K562 (cell line): ENCODE results near the gene COPS4. TPM values are rescaled to one million over a fixed set of nuclear protein-coding genes. Genes with fewer than 3 reads are reported as not detected.
A peak's percentile ranks its signal among the peaks of the same experiment; 100 is the strongest.

ENCODE experiments used
- BCLAF1 ChIP-seq, 2 experiments: fragments of 450-650 bp in 1 of 2; IDR thresholded peaks; 2 replicates each; pipeline ENCODE4 v1.6.1; 2011 to 2017; ENCODE audit warnings: low read depth in 2 of 2, antibody characterized with exemption in 1 of 2, borderline replicate concordance in 1 of 2, low read length in 1 of 2, mild to moderate bottlenecking in 1 of 2, mixed read lengths in 1 of 2; ENCODE audit not compliant: control insufficient read depth in 1 of 2
- BMI1 ChIP-seq: fragments of 150-350 bp; IDR thresholded peaks from 2 replicates; pipeline ENCODE4 v1.6.1; 2014; ENCODE audit warnings: low read length
- E2F3 ChIP-seq: fragments of 250-450 bp; sonication (Bioruptor Pico); IDR thresholded peaks from 2 replicates; pipeline ENCODE4 v1.4.0; 2020; ENCODE audit warnings: mild to moderate bottlenecking
- FOXA3 ChIP-seq, 2 experiments: fragments of 450-650 bp in 1 of 2; sonication (generic) in 1 of 2; formaldehyde crosslinking; IDR thresholded peaks in 1 of 2; conservative IDR thresholded peaks in 1 of 2; 2 replicates each; pipeline versions ENCODE4 v1.4.0 to v1.8.0; 2020 to 2022; ENCODE audit warnings: mild to moderate bottlenecking in 2 of 2, missing genetic modification reagents in 1 of 2
- GABPB1 ChIP-seq: sonication (generic); formaldehyde crosslinking; IDR thresholded peaks from 2 replicates; pipeline ENCODE4 v1.8.0; 2022; ENCODE audit warnings: mild to moderate bottlenecking, missing genetic modification reagents
- HMGN3 ChIP-seq: IDR thresholded peaks from 2 replicates; pipeline ENCODE4 v1.6.1; 2011; ENCODE audit warnings: borderline replicate concordance, low read depth, mild to moderate bottlenecking, mixed read lengths, low read length; ENCODE audit not compliant: insufficient read length; ENCODE audit errors: extremely low read depth
- JUN ChIP-seq, 2 experiments: sonication (generic) in 1 of 2; formaldehyde crosslinking in 1 of 2; IDR thresholded peaks; 2 replicates each; pipeline versions ENCODE4 v1.6.1 to v1.8.0; 2012 to 2022; ENCODE audit warnings: borderline replicate concordance in 2 of 2, mild to moderate bottlenecking in 2 of 2, improper control_type of control experiment in 1 of 2, low read depth in 1 of 2, low read length in 1 of 2, missing genetic modification reagents in 1 of 2
- MTA3 ChIP-seq: fragments of 450-650 bp; formaldehyde crosslinking; IDR thresholded peaks from 2 replicates; pipeline ENCODE4 v1.6.1; 2017; ENCODE audit warnings: mild to moderate bottlenecking, borderline replicate concordance
- NFRKB ChIP-seq: fragments of 450-650 bp; IDR thresholded peaks from 2 replicates; pipeline ENCODE4 v1.6.1; 2016; ENCODE audit warnings: low read depth
- PHTF2 ChIP-seq: fragments of 250-450 bp; sonication (Bioruptor Pico); IDR thresholded peaks from 2 replicates; pipeline ENCODE4 v1.5.0; 2021; ENCODE audit warnings: mild to moderate bottlenecking
- THRB ChIP-seq: fragments of 450-650 bp; formaldehyde crosslinking; conservative IDR thresholded peaks from 2 replicates; pipeline ENCODE4 v1.4.0; 2022; ENCODE audit warnings: mild to moderate bottlenecking, missing genetic modification characterization
- ZNF407 ChIP-seq: fragments of 450-650 bp; IDR thresholded peaks from 2 replicates; pipeline ENCODE4 v1.6.1; 2016; ENCODE audit warnings: low read depth
- ZSCAN32 ChIP-seq: fragments of 450-650 bp; formaldehyde crosslinking; IDR thresholded peaks from 2 replicates; pipeline ENCODE4 v1.4.0; 2020; ENCODE audit warnings: mild to moderate bottlenecking, moderate library complexity
- polyA plus RNA-seq, 8 experiments: library from polyadenylated mRNA; depleted of rRNA in 4 of 8; stranded (reverse) in 5 of 8; unstranded in 3 of 8; fragments of >200 nt; fragmentation: Nextera tagmentation in 2 of 8; fragmentation: Illumina TruSeq in 1 of 8; extraction: Ambion mirVana in 2 of 8; extraction: Trizol in 1 of 8; gene quantifications; 2 replicates each; pipeline versions ENCODE4 v1.2.1 to v1.2.3, GENCODE V29; 2011 to 2014; ENCODE audit warnings: inconsistent platforms in 1 of 8, missing spikeins in 1 of 8
- total RNA-seq, 7 experiments: library from RNA; depleted of rRNA in 6 of 7; stranded (reverse); fragments of >200 nt in 6 of 7; fragmentation: Illumina TruSeq in 2 of 7; extraction: Trizol in 2 of 7; gene quantifications; 2 replicates each; pipeline versions ENCODE4 v1.2.1 to v1.2.3, GENCODE V29; 2011 to 2021; ENCODE audit warnings: low replicate concordance in 1 of 7

The COPS4 gene
- total and polyA plus RNA-seq, 9 of the 15 experiments (the other 6 are each of a cell fraction or from before 2014, with no cell fraction given): 44.7 to 180 (median 70.9) TPM

GRCh38 chr4:83034630-83035494 is at the start of gene COPS4 (continued):
- TF ChIP-seq ZNF407 (no peak), PHTF2 (no peak), E2F3 (CRISPR knock-in tag) (no peak), THRB (peak; percentile 42; the same call in 1 of the 2 replicates), GABPB1 (CRISPR knock-in tag) (peak; percentile 93), HMGN3 (no peak), MTA3 (peak; percentile 95; the same call in 1 of the 2 replicates), BMI1 (no peak), JUN (IDR thresholded peaks at IDR 0.05; ENCODE audit: borderline replicate concordance, low read depth, low read length) (no peak), JUN (CRISPR knock-in tag; IDR thresholded peaks at IDR 0.05; ENCODE audit: borderline replicate concordance) (no peak), ZSCAN32 (no peak), FOXA3 (CRISPR knock-in tag; conservative IDR thresholded peaks at IDR 0.05 in 1 of 2, IDR thresholded peaks at IDR 0.05 in 1 of 2) (no peak), NFRKB (peak; percentile 95), BCLAF1 (IDR thresholded peaks at IDR 0.05; ENCODE audit: borderline replicate concordance in 1 of 2, control insufficient read depth in 1 of 2, low read depth in 2 of 2, low read length in 1 of 2) (peak in 1 of 2 experiments; percentile 95; a peak in 2 of 4 replicates)
